ENCODE results near the gene GABPB2.

- no peak for TF ChIP-seq CTCF (IDR thresholded peaks at IDR 0.05)
- TF ChIP-seq EP300 (IDR thresholded peaks at IDR 0.05), result no peak
Measured at GRCh38 chr1:151157067-151157531, 86.5 kb downstream of the GABPB2 start.

Data from upper lobe of left lung (tissue), 4 donors.